Parathyroid adenoma (tissue), 2 donors: Measurements from ENCODE around the gene RNF150.

ENCODE experiments used
- H2AFZ ChIP-seq: fragments of 300-600 bp; sonication (generic); one replicate; pipeline ENCODE4 v1.7.0; 2017; ENCODE audit warnings: antibody characterized with exemption, mild to moderate bottlenecking
- H3K27ac ChIP-seq: fragments of 300-600 bp; sonication (generic); one replicate; pipeline ENCODE4 v1.7.0; 2017
- H3K27me3 ChIP-seq: fragments of 300-600 bp; sonication (generic); one replicate; pipeline ENCODE4 v1.7.0; 2017; ENCODE audit warnings: low read length; ENCODE audit not compliant: control insufficient read depth, insufficient read depth
- H3K36me3 ChIP-seq: fragments of 300-600 bp; sonication (generic); one replicate; pipeline ENCODE4 v1.7.0; 2017; ENCODE audit warnings: low read length; ENCODE audit not compliant: control insufficient read depth, insufficient read depth
- H3K4me1 ChIP-seq: fragments of 300-600 bp; sonication (generic); one replicate; pipeline ENCODE4 v1.7.0; 2017; ENCODE audit warnings: control low read depth
- H3K4me2 ChIP-seq: fragments of 300-600 bp; sonication (generic); one replicate; pipeline ENCODE4 v1.7.0; 2017; ENCODE audit warnings: low read length
- H3K4me3 ChIP-seq: fragments of 300-600 bp; sonication (generic); one replicate; pipeline ENCODE4 v1.7.0; 2017; ENCODE audit warnings: low read depth, low read length
- H3K79me2 ChIP-seq: fragments of 300-600 bp; sonication (generic); one replicate; pipeline ENCODE4 v1.7.0; 2017; ENCODE audit warnings: control low read depth
- H3K9ac ChIP-seq: fragments of 300-600 bp; sonication (generic); one replicate; pipeline ENCODE4 v1.7.0; 2017; ENCODE audit warnings: mild to moderate bottlenecking
- H3K9me3 ChIP-seq: fragments of 300-600 bp; sonication (generic); one replicate; pipeline ENCODE4 v1.7.0; 2017; ENCODE audit warnings: low read length; ENCODE audit not compliant: control insufficient read depth
- CTCF ChIP-seq: fragments of 300-600 bp; sonication (generic); IDR thresholded peaks from one replicate; pipeline ENCODE4 v1.7.0; 2017; ENCODE audit warnings: antibody characterized with exemption, mild to moderate bottlenecking
- donor health status: primary hyperparathyroidism.

The RNF150 gene

DNA sequence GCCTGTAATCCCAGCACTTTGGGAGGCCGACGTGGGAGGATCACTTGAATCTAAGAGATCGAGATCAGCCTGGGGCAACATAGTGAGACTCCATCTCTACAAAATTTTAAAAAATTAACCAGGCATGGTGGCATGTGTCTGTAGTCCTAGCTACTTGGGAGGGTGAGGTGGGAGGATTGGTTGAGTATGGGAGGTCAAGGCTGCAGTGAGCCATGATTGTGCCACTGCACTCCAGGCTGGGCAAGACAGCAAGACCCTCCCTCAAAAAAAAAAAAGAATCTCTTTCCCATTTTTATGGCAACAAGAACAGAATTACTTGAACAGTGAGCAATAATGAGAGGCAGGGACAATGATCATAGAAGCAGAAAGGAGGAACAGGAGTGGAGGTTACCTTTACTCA, 94.8 kb downstream of the RNF150 start:
- Histone ChIP-seq H3K9ac (no peak overlapping the region), H3K4me2 (no peak overlapping the region), H3K36me3 (no peaks in the 10 kb centered on the region), H2AFZ (no peak overlapping the region), H3K79me2 (no peaks in the 10 kb centered on the region), H3K4me1 (no peaks in the 10 kb centered on the region), H3K4me3 (no peak overlapping the region), H3K27me3 (no peaks in the 10 kb centered on the region), H3K9me3 (no peaks in the 10 kb centered on the region), H3K27ac (no peak overlapping the region)
- no peak for TF ChIP-seq CTCF

GRCh38 chr4:141037446-141037845, 95.8 kb downstream of the RNF150 start:
- no peaks in the 10 kb centered on the region for H3K9me3 ChIP-seq
- H3K9ac ChIP-seq = no peak overlapping the region
- H3K36me3 ChIP-seq = no peaks in the 10 kb centered on the region
- H3K4me2 ChIP-seq = no peak overlapping the region
- TF ChIP-seq CTCF = no peak
- H3K27ac ChIP-seq = no peak overlapping the region
- no peak overlapping the region for H3K4me3 ChIP-seq
- no peaks in the 10 kb centered on the region for H3K27me3 ChIP-seq
- no peaks in the 10 kb centered on the region for H3K4me1 ChIP-seq
- H3K79me2 ChIP-seq = no peaks in the 10 kb centered on the region
- no peak overlapping the region for H2AFZ ChIP-seq

DNA sequence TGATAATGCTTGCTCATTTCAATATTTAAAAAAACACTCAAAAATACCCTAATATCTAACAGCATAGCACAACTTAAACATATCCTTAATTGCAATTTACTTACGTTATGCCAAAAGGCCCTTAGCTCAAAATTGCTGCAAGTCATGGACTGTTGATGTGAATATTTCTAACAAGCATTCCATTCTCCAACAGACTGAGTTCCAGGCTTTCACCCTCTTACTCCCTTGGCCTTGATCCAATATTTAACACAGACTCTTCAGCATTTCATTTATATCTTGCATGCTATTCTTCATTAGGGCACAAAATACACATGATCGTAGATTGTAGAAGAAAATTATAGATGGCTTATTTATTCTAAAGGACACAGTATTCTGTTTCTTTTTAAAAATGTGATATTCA, 96.5 kb downstream of the RNF150 start:
- H3K4me1 ChIP-seq = no peaks in the 10 kb centered on the region
- no peak overlapping the region for H3K27ac ChIP-seq
- H3K4me3 ChIP-seq = no peak overlapping the region
- H3K4me2 ChIP-seq = no peak overlapping the region
- no peak overlapping the region for H2AFZ ChIP-seq
- H3K9me3 ChIP-seq = no peaks in the 10 kb centered on the region
- H3K79me2 ChIP-seq = no peaks in the 10 kb centered on the region
- H3K36me3 ChIP-seq = no peaks in the 10 kb centered on the region
- no peaks in the 10 kb centered on the region for H3K27me3 ChIP-seq
- no peak overlapping the region for H3K9ac ChIP-seq
- TF ChIP-seq CTCF = no peak

DNA sequence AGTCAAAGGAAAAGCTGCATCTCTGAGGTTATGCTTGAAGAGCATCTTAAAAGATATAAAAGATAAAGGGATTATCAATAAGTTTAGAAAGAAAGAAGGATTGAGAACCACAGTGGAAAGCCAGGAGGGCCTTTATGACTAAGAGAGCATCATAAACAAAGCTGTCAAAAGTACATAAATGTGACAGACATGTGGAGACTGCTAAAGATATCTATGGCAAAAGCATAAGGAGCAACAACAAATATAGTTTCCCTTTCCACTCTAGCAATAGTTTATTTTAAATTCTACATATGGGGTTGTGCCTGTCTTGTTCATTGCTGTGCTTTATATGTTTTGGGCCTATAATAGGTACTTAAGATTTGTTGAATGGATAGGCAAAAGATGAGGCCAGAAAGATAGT, 97.3 kb downstream of the RNF150 start:
- Histone ChIP-seq H3K36me3 (no peaks in the 10 kb centered on the region), H3K27ac (no peak overlapping the region), H3K4me1 (no peaks in the 10 kb centered on the region), H2AFZ (no peak overlapping the region), H3K9me3 (no peaks in the 10 kb centered on the region), H3K9ac (no peak overlapping the region), H3K4me2 (no peak overlapping the region), H3K4me3 (no peak overlapping the region), H3K27me3 (no peaks in the 10 kb centered on the region), H3K79me2 (no peaks in the 10 kb centered on the region)
- TF ChIP-seq CTCF = no peak

DNA sequence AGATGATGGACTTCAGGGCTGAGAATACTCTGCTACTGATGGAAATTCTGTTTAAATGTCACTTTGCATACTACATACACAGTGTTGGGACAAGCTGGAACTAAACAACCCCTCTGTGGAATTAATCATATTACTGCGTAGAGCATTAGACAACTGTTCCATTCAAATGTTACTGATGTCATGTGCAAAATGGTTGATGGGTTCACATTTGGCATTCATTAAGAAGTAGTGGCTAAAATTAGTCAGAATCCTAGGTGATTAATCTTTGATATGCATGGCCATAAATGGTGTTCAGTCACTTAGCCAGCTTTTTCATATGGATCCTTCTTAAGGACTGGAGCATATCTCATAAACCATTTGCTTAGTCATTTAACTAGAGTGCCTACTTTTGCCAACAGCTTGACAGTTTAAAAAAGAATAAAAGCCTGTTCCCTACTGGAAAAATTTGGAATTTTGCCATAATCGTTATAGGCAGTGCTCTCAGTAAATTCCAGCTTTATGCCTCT, 105.2 kb downstream of the RNF150 start:
- Histone ChIP-seq H3K4me2 (no peak overlapping the region), H3K9me3 (peaks cover 3% of the 10 kb centered on the region), H2AFZ (no peak overlapping the region), H3K4me1 (no peaks in the 10 kb centered on the region), H3K27me3 (no peaks in the 10 kb centered on the region), H3K9ac (no peak overlapping the region), H3K27ac (no peak overlapping the region), H3K4me3 (no peak overlapping the region), H3K36me3 (no peaks in the 10 kb centered on the region), H3K79me2 (no peaks in the 10 kb centered on the region)
- no peak for TF ChIP-seq CTCF
